H1 (cell line): ENCODE measurements around the gene BCL2A1. TPM values are rescaled to one million over a fixed set of nuclear protein-coding genes. Genes with fewer than 3 reads are reported as not detected.

Experiments used
- ASH2L ChIP-seq: fragments of 200-600, 300-600 bp; sonication (generic); IDR thresholded peaks from one replicate; pipeline ENCODE4 v1.7.1; 2017; ENCODE audit warnings: low read length
- BACH1 ChIP-seq: IDR thresholded peaks from 2 replicates; pipeline ENCODE4 v1.6.1; 2012; ENCODE audit warnings: low read length, improper control_type of control experiment
- BRCA1 ChIP-seq: IDR thresholded peaks from 2 replicates; pipeline ENCODE4 v1.6.1; 2012; ENCODE audit warnings: low read depth, low read length, improper control_type of control experiment
- CBX5 ChIP-seq: fragments of 300-800, 300-1000 bp; sonication (generic); IDR thresholded peaks from 2 replicates; pipeline ENCODE4 v1.7.1; 2016; ENCODE audit warnings: antibody characterized with exemption, low read length, low read depth
- CEBPB ChIP-seq: IDR thresholded peaks from 2 replicates; pipeline ENCODE4 v1.6.1; 2012; ENCODE audit warnings: low read depth, low read length
- EP300 ChIP-seq, 2 experiments: IDR thresholded peaks; 1 replicate in 1 of 2; 2 replicates in 1 of 2; pipeline ENCODE4 v1.6.1; 2011 to 2012; ENCODE audit warnings: low read depth in 2 of 2, low read length in 2 of 2, mild to moderate bottlenecking in 2 of 2, borderline replicate concordance in 1 of 2, inconsistent platforms in 1 of 2, moderate library complexity in 1 of 2
- FOSL1 ChIP-seq: IDR thresholded peaks from 2 replicates; pipeline ENCODE4 v1.6.1; 2011; ENCODE audit warnings: mild to moderate bottlenecking, low read depth, low read length, moderate library complexity; ENCODE audit not compliant: insufficient read depth
- JUN ChIP-seq: IDR thresholded peaks from 2 replicates; pipeline ENCODE4 v1.6.1; 2011; ENCODE audit warnings: low read depth, mild to moderate bottlenecking, improper control_type of control experiment, low read length
- JUND ChIP-seq: IDR thresholded peaks from 2 replicates; pipeline ENCODE4 v1.6.1; 2011; ENCODE audit warnings: mild to moderate bottlenecking, improper control_type of control experiment, low read length
- KDM5A ChIP-seq: fragments of 200-600 bp; IDR thresholded peaks from 2 replicates; pipeline ENCODE4 v1.7.1; 2012; ENCODE audit warnings: mild to moderate bottlenecking, low read length, inconsistent platforms, mixed read lengths
- SAP30 ChIP-seq: fragments of 300-600 bp; sonication (generic); IDR thresholded peaks from 2 replicates; pipeline ENCODE4 v1.7.1; 2012; ENCODE audit warnings: low read length, moderate library complexity, mild to moderate bottlenecking, inconsistent platforms; ENCODE audit not compliant: insufficient read depth, insufficient replicate concordance
- SP2 ChIP-seq: IDR thresholded peaks from 2 replicates; pipeline ENCODE4 v1.6.1; 2012; ENCODE audit warnings: mild to moderate bottlenecking, low read length, inconsistent platforms
- TAF1 ChIP-seq: IDR thresholded peaks from 2 replicates; pipeline ENCODE4 v1.6.1; 2011; ENCODE audit warnings: mild to moderate bottlenecking, low read depth, low read length
- polyA plus RNA-seq, 7 experiments: library from polyadenylated mRNA; depleted of rRNA in 3 of 7; stranded (reverse) in 5 of 7; unstranded in 2 of 7; fragments of >200 nt in 5 of 7; fragments of 200-250 nt in 2 of 7; gene quantifications; 1 replicate in 5 of 7; 2 replicates in 1 of 7; 4 replicates in 1 of 7; pipeline versions ENCODE4 v1.2.1 to v1.2.3, GENCODE V29; 2011 to 2013; ENCODE audit warnings: missing spikeins in 2 of 7, mixed read lengths in 2 of 7
- total RNA-seq: library from RNA; stranded (reverse); fragmentation: NEBNext Ultra II Directional; extraction: Animal tissue kit (Norgen Biotek cat#: 25700); gene quantifications from 2 replicates; pipeline ENCODE4 v1.2.1, GENCODE V29; 2021
- TF ChIP-seq, protein P1 (sequence below): IDR thresholded peaks from 2 replicates; pipeline ENCODE4 v1.6.1; 2012; ENCODE audit warnings: low read length, inconsistent platforms
- TF ChIP-seq, protein P2 (sequence below): IDR thresholded peaks from 2 replicates; pipeline ENCODE4 v1.6.1; 2012; ENCODE audit warnings: inconsistent platforms
- TF ChIP-seq, protein P3 (sequence below), 3 experiments: IDR thresholded peaks; 1 replicate in 2 of 3; 2 replicates in 1 of 3; pipeline versions ENCODE4 v1.5.1 to v1.6.1; 2011; ENCODE audit warnings: low read length in 3 of 3, mild to moderate bottlenecking in 3 of 3, inconsistent platforms in 2 of 3, low read depth in 1 of 3, moderate library complexity in 1 of 3; ENCODE audit not compliant: insufficient read depth in 1 of 3; ENCODE audit errors: control extremely low read depth in 1 of 3

BCL2A1 gene
- total and polyA plus RNA-seq, 2 of the 8 experiments (the other 6 are each of a cell fraction or from before 2014, with no cell fraction given): not detected

DNA sequence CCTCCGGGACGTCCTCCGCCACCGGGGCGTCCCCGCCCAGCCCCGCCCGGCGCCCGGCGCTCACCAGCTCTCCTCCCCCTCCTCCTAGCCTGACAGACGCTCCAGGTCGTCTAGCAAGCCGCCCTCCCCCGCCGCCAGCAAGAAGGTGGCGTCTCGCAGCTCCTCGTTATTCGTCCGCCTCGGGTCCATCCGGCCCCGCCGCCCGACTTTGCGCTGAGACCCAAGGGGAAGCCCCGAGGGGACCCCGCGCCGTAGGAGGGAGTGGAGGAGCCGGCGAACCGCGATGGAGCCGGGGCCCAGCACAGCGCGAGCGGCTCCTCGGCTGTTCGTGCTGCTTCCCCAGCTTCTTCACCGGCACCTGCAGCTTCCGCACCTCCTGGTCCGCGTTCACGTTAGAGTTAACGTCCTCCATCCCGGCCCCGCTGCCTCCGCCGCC lies 47.9 kb downstream of the BCL2A1 start (continued):
- TF ChIP-seq, protein P1, sequence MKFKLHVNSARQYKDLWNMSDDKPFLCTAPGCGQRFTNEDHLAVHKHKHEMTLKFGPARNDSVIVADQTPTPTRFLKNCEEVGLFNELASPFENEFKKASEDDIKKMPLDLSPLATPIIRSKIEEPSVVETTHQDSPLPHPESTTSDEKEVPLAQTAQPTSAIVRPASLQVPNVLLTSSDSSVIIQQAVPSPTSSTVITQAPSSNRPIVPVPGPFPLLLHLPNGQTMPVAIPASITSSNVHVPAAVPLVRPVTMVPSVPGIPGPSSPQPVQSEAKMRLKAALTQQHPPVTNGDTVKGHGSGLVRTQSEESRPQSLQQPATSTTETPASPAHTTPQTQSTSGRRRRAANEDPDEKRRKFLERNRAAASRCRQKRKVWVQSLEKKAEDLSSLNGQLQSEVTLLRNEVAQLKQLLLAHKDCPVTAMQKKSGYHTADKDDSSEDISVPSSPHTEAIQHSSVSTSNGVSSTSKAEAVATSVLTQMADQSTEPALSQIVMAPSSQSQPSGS: no peak
- TF ChIP-seq, protein P2, sequence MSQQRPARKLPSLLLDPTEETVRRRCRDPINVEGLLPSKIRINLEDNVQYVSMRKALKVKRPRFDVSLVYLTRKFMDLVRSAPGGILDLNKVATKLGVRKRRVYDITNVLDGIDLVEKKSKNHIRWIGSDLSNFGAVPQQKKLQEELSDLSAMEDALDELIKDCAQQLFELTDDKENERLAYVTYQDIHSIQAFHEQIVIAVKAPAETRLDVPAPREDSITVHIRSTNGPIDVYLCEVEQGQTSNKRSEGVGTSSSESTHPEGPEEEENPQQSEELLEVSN: no peak
- no peak for TF ChIP-seq FOSL1
- no peak for TF ChIP-seq SP2
- TF ChIP-seq BACH1: no peak
- no peak for TF ChIP-seq JUND
- peak; percentile 22 for TF ChIP-seq SAP30
- TF ChIP-seq CBX5: no peak
- TF ChIP-seq, protein P3, sequence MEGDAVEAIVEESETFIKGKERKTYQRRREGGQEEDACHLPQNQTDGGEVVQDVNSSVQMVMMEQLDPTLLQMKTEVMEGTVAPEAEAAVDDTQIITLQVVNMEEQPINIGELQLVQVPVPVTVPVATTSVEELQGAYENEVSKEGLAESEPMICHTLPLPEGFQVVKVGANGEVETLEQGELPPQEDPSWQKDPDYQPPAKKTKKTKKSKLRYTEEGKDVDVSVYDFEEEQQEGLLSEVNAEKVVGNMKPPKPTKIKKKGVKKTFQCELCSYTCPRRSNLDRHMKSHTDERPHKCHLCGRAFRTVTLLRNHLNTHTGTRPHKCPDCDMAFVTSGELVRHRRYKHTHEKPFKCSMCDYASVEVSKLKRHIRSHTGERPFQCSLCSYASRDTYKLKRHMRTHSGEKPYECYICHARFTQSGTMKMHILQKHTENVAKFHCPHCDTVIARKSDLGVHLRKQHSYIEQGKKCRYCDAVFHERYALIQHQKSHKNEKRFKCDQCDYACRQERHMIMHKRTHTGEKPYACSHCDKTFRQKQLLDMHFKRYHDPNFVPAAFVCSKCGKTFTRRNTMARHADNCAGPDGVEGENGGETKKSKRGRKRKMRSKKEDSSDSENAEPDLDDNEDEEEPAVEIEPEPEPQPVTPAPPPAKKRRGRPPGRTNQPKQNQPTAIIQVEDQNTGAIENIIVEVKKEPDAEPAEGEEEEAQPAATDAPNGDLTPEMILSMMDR (IDR thresholded peaks at IDR 0.05; ENCODE audit: control extremely low read depth in 1 of 3, insufficient read depth in 1 of 3, low read depth in 1 of 3, low read length in 3 of 3): no peak
- TF ChIP-seq BRCA1: no peak
- peak; percentile 81 for TF ChIP-seq ASH2L
- TF ChIP-seq KDM5A: no peak
- TF ChIP-seq JUN: no peak
- no peak for TF ChIP-seq CEBPB
- peak; percentile 2; the same call in 1 of the 2 replicates for TF ChIP-seq TAF1
- TF ChIP-seq EP300 (IDR thresholded peaks at IDR 0.05; ENCODE audit: borderline replicate concordance in 1 of 2, low read depth in 2 of 2, low read length in 2 of 2): no peak
